ENCODE results near the gene KIF5A.
"Not testable (repeated sequence)": the region's sequence is repeated elsewhere in the genome, so short reads cannot be mapped to it uniquely, and the experiment has no call there.

The KIF5A gene

DNA sequence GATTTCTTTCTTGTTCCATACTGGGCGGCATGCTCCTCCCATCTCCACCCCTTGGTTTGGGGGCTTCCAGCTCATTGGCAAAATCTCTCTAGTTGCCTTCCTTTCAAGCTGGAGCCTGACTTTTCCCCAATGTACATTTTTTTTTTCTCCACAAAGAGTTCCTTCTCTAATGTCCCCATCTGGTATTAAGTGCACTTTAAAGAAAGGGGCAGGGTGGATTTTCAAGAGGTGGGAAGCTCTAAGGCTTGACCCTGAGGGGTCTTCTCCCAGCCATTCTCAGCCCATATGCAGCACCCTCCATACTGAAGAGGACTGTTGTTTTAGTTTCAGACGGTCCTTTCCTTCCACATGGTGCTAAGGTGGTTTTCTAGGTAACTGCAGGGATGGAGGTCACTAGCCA, 35.3 kb downstream of the KIF5A start:
- DNase-seq: no peak

DNA sequence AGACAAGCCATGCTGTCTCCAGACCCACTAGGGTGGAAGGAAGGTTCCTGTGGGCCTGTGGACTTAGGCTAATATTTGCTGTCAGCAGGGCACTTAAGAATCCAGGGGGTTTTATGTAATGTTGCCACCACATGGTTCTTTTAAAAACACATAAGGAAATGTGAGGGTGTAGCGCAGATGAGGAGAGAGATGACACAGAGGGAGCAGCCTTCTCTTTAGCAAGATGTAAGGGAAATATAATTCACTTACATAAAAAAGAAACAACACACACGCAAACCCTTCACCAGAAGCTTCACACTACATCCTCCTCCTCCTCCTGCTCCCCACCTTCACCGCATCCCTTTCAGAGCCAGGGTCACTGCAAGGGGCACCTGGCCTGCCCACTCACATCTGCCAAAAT, 36.3 kb downstream of the KIF5A start:
- no peak for DNase-seq

DNA sequence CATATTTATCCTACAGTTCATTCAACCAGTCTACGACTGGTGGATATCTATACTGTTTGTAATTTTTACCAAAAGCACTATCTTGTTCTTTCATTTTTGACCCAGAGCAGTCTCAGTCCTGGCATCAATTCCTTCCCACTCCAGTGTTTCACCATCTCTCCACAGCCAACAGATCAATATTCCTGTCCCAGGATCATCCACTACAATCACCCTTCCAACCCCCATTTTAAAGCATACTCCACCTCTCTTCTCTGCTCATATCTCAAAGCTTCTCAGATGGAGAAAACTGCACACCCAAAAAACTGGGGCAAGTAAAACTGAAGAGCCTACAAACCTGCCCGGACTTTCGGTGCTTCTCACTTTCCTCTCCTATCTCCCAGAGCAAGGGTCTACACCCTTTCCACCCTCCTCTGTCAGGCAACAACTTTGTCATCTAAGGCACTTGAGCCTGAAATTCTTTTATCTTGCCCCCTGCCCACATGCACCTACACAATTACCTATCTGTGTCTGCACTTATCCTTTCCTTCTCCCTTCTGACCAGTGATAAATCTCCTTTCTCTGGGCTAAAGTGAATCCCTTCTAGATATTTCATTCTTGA, 37.1 kb downstream of the KIF5A start:
- DNase-seq: no peak

DNA sequence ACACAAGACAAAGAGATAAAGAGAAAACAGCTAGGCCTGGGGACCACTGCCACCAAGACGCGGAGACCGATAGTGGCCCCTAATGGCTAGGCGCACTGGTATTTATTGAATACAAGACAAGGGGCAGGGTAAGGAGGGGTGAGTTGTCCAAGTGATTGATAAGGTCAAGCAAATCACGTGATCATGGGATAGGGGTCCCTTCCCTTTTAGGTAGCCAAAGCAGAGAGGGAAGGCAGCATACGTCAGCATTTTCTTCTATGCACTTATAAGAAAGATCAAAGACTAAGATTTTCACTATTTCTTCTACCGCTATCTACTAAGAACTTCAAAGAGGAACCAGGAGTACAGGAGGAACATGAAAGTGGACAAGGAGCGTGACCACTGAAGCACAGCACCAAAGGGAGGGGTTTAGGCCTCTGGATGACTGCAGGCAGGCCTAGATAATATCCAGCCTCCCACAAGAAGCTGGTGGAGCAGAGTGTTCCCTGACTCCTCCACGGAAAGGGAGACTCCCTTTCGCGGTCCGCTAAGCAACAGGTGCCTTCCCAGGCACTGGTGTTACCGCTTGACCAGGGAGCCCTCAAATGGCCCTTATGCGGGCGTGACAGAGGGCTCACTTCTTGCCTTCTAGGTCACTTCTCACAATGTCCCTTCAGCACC, 39.2 kb downstream of the KIF5A start:
- DNase-seq: not testable (repeated sequence)

DNA sequence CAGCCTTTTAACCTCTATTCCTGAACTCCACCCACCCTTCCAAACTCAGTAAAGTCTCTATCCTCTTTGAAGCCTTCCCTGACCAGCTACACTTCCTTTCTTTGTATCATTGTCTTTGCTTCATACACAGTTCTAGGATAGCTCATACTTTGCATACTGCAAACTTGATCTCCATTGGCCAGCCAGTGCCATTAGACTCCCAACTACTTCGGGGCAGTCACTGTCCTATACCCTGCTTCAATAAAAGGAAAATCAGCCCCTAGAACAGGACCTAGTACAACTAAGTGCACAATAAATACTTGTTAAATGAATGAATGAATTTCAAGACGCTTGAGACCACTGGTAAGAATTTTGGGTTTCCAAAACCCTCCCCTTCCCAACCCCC, 40.6 kb downstream of the KIF5A start:
- DNase-seq: no peak

DNA sequence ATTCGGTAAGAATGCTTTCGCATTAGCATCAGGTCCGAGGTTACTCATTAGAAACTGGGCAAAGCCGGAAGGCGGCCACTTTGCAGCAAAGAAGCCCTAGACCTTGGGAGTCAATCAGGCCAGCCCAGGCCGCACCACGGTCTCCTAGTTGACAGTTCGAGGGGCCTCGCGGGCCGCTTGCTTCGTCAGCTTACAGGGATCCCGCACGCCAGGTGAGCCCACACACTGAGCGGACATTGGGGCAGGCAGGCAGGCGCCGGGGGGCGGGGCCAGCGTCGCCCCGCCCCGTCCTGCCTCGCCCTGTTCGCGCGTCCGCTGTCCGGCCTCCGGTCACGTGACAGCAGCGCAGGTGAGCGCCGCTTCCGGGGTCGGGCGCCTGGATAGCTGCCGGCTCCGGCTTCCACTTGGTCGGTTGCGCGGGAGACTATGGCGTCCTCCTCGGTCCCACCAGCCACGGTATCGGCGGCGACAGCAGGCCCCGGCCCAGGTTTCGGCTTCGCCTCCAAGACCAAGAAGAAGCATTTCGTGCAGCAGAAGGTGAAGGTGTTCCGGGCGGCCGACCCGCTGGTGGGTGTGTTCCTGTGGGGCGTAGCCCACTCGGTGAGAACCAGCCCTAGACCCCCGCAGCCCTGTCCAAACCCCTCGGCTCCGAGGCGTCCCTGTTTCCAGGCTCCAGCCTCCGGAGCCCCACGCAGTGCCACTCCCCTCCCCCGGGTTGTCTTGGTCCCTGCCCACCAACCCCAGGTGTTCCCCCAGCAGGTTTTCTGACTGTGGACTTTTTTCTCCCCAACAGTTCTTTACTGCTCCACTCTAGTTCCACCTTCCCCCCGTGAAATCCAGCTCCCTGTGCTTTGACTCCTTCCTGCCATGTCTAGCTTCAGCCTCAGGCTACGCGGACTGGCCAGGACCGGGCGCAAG, 41.3 kb downstream of the KIF5A start, which contains the start of gene PIP4K2C:
TSS of gene PIP4K2C (plus strand) at position 329 of the 918 bp plus-strand sequence. CDS start at position 427, 98 bp downstream.
- peak; percentile 80 for DNase-seq

DNA sequence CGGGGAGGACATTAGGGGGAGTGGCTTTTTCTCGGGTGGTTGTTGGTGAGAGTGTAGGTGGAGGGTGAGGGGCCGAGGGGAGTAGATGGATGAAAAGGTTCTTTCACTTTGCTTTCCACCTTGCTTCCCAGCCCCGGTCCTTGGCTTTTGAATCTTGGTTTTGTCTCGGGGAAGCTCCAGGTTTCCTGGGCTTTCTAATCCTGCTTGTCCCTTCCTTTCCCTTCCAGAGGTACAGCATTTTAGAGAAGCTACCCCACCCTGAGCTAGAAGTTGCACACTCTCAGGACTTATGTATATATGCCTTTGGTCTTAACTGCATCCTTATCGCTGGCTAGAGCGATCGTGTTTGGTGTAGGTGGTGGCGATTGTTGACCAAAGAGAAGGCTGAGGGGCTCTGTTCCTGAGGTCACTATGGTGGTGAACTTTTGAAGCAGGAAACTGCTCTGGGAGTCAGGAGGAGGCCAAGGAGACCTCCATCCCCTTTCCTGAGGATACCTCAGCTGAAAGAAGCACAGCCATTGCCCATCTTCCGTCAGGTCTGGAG, 42.0 kb downstream of the KIF5A start:
- no peak for DNase-seq

DNA sequence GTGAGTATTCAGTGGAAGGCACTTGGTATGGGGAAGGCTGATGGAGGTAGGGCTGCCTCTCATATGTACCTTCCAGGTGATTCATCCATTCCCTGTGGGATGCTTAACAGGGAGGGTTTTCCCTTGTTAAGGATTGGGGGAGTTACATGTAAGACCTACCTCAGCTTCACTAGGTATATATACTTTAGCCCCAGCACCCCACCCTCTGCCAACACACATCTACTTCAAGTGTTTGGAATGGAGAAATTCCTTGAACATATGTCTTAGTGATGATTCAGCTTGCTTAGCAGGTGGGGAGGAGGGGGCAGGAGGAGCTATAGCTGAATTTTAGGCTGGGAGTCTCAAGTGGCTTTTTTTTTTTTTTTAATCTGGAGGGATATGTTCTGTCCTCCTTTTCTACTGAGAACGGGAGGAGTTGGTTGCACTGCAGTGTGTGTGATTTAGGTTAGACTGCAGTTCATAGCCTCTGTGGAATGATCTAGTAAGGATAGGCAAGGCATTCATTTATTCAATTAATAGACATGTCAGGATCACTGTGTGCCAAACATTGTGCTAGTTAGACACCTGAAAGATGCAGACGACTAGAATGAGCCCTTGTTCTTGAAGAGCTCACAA, 42.8 kb downstream of the KIF5A start:
- peak; percentile 41 for DNase-seq

DNA sequence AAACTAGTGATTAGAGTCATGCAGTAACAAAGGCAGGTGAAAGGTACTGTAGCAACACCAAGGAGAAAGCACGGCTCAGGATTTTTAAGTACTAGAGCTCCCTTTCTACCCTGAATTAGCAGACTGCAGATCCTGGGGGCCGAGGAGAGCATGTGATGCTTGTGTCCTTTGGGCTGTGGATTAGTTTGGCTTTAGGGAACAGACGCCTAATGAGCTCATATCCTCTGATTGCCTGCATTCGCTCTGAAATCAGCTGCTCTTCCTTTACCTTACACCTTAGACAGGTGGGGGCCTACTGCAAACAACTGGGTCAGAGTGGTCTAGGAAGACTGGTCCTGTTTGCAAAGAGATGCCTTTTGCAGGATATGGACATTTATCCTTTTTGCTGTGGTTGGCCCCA, 43.3 kb downstream of the KIF5A start:
- no peak for DNase-seq

DNA sequence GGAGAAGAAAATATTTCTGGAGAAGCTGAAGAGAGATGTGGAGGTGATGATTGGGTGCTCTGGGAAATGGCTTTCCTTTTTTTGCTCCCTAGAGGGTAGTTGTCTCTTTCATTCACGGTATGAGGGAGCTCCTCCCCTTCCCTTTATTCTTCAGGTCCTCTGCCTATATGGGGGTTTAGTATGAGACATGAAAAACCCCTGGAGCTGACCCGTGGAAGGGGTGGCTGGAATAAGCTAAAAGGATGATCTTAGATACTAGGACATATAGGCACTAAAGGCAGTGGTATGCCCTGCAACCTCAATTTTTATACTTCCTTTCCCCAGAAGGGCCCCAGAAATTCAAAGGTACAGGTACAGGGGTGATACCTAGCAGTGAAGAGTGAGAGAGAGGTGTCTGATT, 50.6 kb downstream of the KIF5A start:
- no peak for DNase-seq

DNA sequence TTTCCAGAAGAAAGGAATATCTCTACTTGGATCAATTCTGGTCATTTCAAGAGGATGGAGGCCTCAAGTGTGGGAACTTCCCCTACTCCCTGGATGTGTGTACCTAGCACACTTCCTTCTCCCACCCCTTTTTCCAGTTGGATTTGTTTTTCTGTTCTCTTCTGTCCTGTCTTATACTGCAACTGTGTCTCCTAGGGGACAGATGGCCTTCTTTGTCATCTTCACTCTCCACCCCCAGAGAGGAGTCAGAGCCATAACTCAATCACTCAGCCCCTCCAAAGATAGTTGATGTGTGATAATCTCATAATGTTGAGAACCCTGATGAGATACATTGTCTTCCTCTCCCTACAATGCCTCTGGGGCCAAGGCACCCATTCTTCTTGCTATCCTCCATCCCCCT, 52.7 kb downstream of the KIF5A start:
- no peak for DNase-seq

DNA sequence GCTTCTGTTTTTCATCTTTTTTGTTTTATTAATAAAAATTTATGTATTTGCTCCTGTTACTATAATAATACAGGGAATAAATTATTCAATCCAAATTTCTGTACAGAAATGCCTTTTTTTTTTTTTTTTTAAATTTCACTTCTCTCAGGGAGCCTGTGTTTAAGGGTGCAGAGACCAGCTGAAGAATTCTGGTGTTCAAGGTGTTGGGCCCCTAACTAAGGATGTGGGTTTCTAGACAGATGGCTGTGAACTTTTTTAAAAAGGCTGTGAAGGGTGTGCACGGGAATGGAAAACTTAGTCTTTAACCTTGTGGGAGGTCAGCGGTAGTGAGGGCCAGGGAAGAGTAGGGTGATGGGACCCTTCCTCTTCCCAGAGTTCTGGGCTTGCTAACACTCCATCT, 53.5 kb downstream of the KIF5A start:
- DNase-seq: no peak

DNA sequence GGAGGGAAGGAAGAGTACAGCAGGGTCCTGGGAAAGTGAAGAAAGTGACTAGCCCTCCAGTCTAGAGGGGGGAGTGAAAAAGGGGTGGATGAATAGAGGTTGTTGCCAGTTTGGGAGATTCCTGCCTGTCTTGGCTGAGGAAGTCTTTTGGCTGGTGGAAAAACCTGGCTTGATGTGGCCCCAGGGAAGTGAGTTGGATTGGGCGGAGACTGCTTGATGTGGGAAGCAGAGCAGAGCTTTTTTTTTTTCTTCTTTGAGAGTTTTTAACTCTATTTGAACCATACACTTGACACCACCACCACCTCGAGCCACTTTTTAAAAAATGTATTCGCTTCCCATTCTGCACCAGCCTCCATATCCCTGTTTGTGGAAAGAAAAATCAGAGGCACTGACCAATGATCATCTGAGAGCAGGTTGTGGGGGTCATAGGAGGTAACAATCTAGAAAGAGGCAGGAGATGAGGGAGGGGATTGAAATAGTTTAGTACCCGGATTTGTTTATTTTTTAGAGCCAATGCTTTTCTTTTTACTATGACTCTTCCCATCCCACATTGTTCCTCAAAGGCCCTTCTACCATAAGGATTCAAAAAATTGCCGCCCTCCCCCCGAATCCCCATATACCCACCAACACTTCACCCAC, 54.1 kb downstream of the KIF5A start:
- DNase-seq: peak; percentile 54

DNA sequence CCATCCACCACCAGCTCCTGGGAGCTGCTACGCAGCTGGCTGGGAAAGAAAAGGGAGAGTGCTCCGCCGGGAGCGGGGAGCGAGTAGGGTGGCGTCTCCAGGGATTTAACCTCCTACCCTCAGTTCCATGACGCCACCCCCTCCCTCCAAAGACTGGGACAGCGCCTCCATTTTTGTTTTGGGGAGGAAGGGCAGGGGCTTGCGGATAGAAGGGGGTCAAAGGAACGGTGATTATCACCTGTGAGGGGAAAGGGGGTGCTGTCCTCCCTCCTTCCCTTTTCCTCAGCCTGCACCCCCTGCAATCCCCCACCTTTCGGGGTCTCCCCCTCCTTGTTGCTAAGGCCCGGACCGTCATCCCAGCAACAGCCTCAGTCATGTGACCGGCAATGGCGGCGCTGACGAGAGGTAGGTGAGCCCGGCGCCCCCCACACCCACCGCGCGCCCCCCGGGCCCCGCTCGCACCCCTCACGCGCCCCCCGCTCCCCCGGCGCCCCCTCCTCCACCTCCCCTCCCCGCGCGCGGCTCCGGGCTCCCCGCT, 54.7 kb downstream of the KIF5A start, which contains the start of gene DTX3:
TSS of gene DTX3 (plus strand) at position 371 of the 538 bp plus-strand sequence. CDS start 1,694 bp downstream, outside the sequence.
- peak; percentile 75 for DNase-seq

DNA sequence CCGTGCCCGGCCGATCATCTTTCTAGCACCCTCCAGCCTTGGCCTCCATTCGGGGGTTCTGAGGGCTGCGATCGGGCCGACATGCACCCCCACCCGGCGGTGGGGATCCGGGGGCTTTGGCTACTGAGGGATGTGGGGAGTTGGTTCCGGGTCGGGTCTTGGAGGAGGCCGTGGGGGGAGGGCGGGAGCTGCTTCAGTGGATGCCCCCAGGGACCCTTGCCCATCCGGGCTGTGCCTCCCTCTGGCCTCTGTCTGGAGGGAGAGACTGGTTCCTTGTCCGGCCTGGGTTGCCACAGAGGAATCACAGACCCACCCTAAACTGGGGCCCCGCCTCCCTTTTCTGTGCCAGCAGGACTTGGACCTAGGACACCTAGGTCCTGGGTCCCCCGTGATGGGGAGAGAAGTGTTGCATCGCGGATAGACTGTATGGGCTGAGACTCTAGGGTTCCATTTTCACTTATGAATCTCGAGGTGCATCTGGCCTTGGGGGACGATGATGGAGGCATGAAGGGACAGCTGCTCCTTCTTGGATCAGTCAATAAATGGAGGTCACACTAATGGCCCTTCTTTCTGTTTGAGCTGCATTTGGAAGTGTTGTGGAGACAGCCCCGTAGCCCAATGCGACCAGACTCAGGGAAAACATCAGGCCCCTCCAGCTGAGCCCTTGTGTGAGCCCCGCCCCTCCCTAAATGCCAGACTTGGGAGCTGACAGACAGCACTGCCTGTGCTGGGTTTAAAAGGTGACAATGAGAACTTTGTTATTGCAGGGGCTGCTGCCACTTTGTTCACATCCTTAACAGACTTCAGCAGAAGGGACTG, 55.4 kb downstream of the KIF5A start:
- no peak for DNase-seq

DNA sequence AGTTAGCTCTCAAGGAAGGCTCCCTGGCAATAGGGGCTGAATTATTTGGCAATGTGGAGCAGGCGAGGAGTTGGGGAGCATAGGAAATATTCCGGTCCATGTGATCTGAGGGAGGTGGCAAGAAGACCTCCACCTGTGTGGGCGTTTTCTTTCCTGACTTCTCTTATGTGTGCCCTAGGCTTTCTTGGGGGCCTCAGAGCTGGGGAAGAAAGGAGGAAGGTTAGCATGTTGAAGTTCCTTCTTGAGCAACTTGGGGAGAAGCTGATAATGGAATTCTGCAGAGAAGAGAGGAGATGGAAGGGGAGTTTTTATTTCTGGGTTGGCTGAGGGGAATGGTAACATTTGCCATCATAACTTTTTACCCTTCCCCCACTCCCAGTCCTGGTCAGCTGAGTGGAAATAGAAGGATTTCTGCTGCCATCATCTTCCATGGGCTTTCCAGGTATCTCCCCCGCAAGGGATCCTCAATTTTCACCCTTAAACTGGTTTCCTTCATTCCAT, 56.0 kb downstream of the KIF5A start:
- no peak for DNase-seq

DNA sequence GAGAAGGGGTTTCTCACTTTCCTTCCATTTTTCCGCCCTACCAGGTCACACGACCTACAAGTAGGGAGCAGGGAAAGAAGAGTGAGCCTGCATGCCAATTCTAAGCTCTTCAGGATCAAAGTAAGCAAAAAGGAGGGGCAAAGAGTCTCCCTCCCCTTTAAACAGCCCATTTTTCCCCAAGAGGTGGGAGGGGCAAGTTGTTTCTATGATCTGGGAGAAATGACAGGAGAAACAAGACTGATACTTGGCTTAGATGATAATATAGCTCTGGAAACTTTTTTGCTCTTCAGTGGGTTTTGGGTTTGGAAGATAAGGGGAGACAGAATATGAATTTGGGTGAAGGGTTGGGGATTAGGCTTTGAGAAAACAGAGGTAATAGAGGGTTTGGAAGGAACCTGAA, 56.6 kb downstream of the KIF5A start:
- no peak for DNase-seq

DNA sequence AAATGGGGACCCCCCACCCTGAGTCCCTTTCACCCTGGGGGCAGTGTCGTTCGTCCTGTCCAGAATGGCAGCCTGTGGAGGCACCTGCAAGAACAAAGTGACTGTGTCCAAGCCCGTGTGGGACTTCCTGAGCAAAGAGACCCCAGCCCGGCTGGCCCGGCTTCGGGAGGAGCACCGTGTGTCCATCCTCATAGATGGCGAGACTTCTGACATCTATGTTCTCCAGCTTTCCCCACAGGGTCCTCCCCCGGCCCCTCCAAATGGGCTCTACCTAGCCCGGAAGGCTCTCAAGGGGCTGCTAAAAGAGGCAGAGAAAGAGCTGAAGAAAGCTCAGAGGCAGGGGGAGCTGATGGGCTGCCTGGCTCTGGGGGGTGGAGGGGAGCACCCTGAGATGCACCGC, 57.0 kb downstream of the KIF5A start:
- DNase-seq: no peak

DNA sequence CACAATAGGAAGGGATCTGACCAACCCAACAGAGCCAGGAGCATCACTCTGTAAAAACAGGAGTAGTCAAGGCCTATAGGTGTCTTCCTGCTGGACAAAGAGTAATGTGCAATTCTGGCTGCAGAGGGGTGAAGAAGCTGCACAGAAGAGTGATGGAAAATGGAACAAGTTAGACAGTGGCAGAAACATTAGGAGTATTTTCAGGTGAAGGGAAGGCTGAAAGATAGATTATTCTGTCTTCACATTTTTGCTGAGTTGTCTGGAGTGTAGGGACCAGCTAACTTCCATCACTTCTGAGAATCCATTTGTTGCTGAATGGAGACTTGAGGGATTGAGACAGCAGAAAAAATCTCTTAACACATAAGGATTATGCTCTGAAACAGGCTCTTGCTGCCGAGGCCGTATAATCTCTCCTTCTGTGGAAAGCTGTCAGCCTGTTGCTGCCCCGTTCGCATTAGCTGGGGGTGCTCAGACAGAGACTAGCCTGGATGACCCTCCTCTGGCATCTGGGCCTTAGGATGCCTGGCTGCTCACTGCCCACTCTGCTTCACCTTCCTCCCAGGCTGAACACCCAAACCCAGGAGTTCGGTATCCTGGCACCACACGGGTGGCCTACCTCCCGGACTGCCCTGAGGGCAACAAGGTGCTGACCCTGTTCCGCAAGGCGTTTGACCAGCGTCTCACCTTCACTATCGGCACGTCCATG, 58.3 kb downstream of the KIF5A start:
- no peak for DNase-seq

DNA sequence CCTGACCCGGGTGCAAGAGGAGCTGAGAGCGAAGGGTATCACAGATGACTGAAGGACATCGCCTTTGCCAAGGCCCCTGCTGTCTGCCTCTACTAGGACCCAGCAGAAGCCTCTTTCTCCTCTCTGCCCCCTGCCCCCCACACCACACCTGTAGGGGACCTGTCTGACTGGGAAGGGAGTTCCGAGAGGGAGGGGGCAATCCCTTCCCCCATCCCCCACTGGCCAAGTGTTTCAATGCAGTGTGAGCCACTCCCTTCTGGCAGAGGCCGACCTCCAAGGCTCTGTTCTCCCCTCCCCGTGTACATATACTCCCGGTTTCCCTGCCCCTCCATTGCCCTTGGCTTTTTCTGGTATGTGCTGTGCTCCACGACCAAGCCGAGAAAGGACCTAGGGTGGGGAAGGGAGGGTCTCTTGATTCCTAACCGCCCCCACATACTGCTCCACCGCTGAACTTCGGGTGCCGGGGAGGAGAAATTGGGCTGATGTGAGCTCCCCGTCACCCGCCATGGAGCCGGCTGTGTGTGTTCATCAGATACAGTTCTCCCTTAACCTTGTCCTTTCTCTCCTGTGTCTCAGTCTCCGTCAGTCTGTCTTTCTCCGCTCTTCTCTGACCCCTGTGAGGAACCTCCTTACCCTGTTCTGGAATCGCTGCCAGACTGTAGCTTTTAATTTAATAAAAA, 59.4 kb downstream of the KIF5A start:
- DNase-seq: no peak

Measured in NCI-H2171 treated with DMSO at 0.1 percent for 48 hours (cell line).